HCT116 (cell line): ENCODE measurements around the gene RNF39. TPM values are rescaled to one million over a fixed set of nuclear protein-coding genes. Genes with fewer than 3 reads are reported as not detected.
A peak's percentile ranks its signal among the peaks of the same experiment; 100 is the strongest.
"Not testable (repeated sequence)": the region's sequence is repeated elsewhere in the genome, so short reads cannot be mapped to it uniquely, and the experiment has no call there.

ENCODE experiments used
- ATAC-seq: fragments of 200-7000 bp; cut with Tn5 transposase; 2 replicates; pipeline ENCODE4 v1.9.1; 2020; ENCODE audit warnings: mild to moderate bottlenecking, moderate library complexity
- BruUV-seq: library from RNA; stranded (reverse); fragments of 400-500 nt; replicated peaks from 2 replicates; lab custom pipeline; 2021; lab: Mats Ljungman, UMichigan
- CTCF ChIA-PET: fragments of 300-600 bp; sonication (Branson Sonifier 250); formaldehyde crosslinking; loops from one replicate; lab custom pipeline; 2021; ENCODE audit warnings: antibody characterized with exemption; lab: Charles Lee
- POLR2A ChIA-PET: fragments of 300-600, 350-600 bp; sonication (Branson Sonifier 250); formaldehyde crosslinking; loops from one replicate; lab custom pipeline; 2021; ENCODE audit warnings: antibody characterized with exemption; lab: Charles Lee
- RAD21 ChIA-PET, 2 experiments: fragments of 300-600 bp; sonication (Branson Sonifier 250); formaldehyde crosslinking; loops; one replicate each; lab custom pipeline; 2023; ENCODE audit warnings: low total read pairs in 2 of 2; ENCODE audit not compliant: uncharacterized antibody in 2 of 2, unreplicated experiment in 2 of 2, low non-redundant PET in 1 of 2; lab: Charles Lee
- DNase-seq: peaks from one replicate; pipeline ENCODE4 v3.0.0-alpha.2; 2010; ENCODE audit warnings: low read depth, low spot score
- H2AFZ ChIP-seq: fragments of 200-600 bp; shearing (Covaris generic), sonication (generic); 2 replicates; pipeline ENCODE4 v1.6.1; 2017; ENCODE audit warnings: low read depth, mixed run types, mixed read lengths, antibody characterized with exemption, low read length; ENCODE audit not compliant: poor library complexity, severe bottlenecking
- H3K27ac ChIP-seq: 2 replicates; pipeline ENCODE4 v1.5.1; 2012; ENCODE audit warnings: low read depth, low read length
- H3K27me3 ChIP-seq: fragments of 200-600 bp; sonication (generic); 2 replicates; pipeline ENCODE4 v1.6.1; 2016; ENCODE audit warnings: mixed run types, low read length, mixed read lengths; ENCODE audit not compliant: insufficient read depth
- H3K36me3 ChIP-seq, 2 experiments: fragments of 200-500 bp in 1 of 2; fragments of 200-600 bp in 1 of 2; sonication (Bioruptor generic) in 1 of 2; sonication (generic) in 1 of 2; 2 replicates each; pipeline versions ENCODE4 v1.5.1 to v1.6.1; 2014 to 2016; ENCODE audit warnings: low read length in 2 of 2, inconsistent platforms in 1 of 2, mixed read lengths in 1 of 2, mixed run types in 1 of 2; ENCODE audit not compliant: insufficient read depth in 2 of 2, control insufficient read depth in 1 of 2
- H3K4me1 ChIP-seq, 2 experiments: fragments of 200-600 bp in 1 of 2; sonication (generic) in 1 of 2; 2 replicates each; pipeline versions ENCODE4 v1.5.1 to v1.6.1; 2012 to 2017; ENCODE audit warnings: low read length in 2 of 2, inconsistent platforms in 1 of 2, mild to moderate bottlenecking in 1 of 2, mixed read lengths in 1 of 2, mixed run types in 1 of 2, moderate library complexity in 1 of 2; ENCODE audit not compliant: insufficient read depth in 2 of 2, control insufficient read depth in 1 of 2
- H3K4me2 ChIP-seq: fragments of 200-600 bp; sonication (generic); 2 replicates; pipeline ENCODE4 v1.6.1; 2017; ENCODE audit warnings: mixed run types, low read length, mixed read lengths
- H3K4me3 ChIP-seq, 2 experiments: fragments of 200-600 bp in 1 of 2; sonication (generic) in 1 of 2; replicated peaks in 1 of 2; 2 replicates each; pipeline ENCODE4 v1.5.1; 2011 to 2016; ENCODE audit warnings: low read length in 2 of 2, control low read depth in 1 of 2, low read depth in 1 of 2, mild to moderate bottlenecking in 1 of 2, mixed read lengths in 1 of 2, mixed run types in 1 of 2
- H3K79me2 ChIP-seq: fragments of 200-600 bp; sonication (generic); 2 replicates; pipeline ENCODE4 v1.6.1; 2017; ENCODE audit warnings: mild to moderate bottlenecking, mixed run types, low read length, moderate library complexity, mixed read lengths; ENCODE audit not compliant: insufficient read depth
- H3K9ac ChIP-seq: fragments of 200-600 bp; sonication (generic); 2 replicates; pipeline ENCODE4 v1.6.1; 2016; ENCODE audit warnings: low read length, mixed read lengths
- H3K9me2 ChIP-seq: fragments of 200-600 bp; sonication (generic), shearing (Covaris generic); 2 replicates; pipeline ENCODE4 v1.6.1; 2017; ENCODE audit warnings: mixed run types, mild to moderate bottlenecking, moderate library complexity; ENCODE audit not compliant: insufficient read depth
- H3K9me3 ChIP-seq, 2 experiments: fragments of 200-500 bp in 1 of 2; fragments of 200-600 bp in 1 of 2; sonication (Bioruptor generic) in 1 of 2; sonication (generic) in 1 of 2; 2 replicates each; pipeline ENCODE4 v1.6.1; 2014 to 2017; ENCODE audit warnings: low read length in 2 of 2, mixed read lengths in 2 of 2, inconsistent platforms in 1 of 2, low read depth in 1 of 2, mild to moderate bottlenecking in 1 of 2, mixed run types in 1 of 2, moderate library complexity in 1 of 2; ENCODE audit not compliant: control insufficient read depth in 1 of 2, insufficient read depth in 1 of 2
- H4K20me1 ChIP-seq: fragments of 200-600 bp; sonication (generic), shearing (Covaris generic); 2 replicates; pipeline ENCODE4 v1.6.1; 2017; ENCODE audit warnings: mixed run types, mild to moderate bottlenecking, moderate library complexity; ENCODE audit not compliant: insufficient read depth
- CTCF ChIP-seq, 3 experiments: fragments of 200-600 bp in 1 of 3; sonication (generic) in 1 of 3; IDR thresholded peaks in 2 of 3; conservative IDR thresholded peaks in 1 of 3; 2 replicates each; pipeline ENCODE4 v1.5.1; 2012 to 2017; ENCODE audit warnings: low read depth in 2 of 3, low read length in 2 of 3, antibody characterized with exemption in 1 of 3, borderline replicate concordance in 1 of 3, control low read depth in 1 of 3, mild to moderate bottlenecking in 1 of 3, mixed read lengths in 1 of 3, mixed run types in 1 of 3, moderate library complexity in 1 of 3; ENCODE audit not compliant: insufficient read depth in 1 of 3
- EGR1 ChIP-seq: IDR thresholded peaks from 2 replicates; pipeline ENCODE4 v1.6.1; 2012; ENCODE audit warnings: low read depth
- ELF1 ChIP-seq: IDR thresholded peaks from 2 replicates; pipeline ENCODE4 v1.6.1; 2012; ENCODE audit warnings: low read depth, borderline replicate concordance
- EZH2phosphoT487 ChIP-seq: fragments of 200-600 bp; IDR thresholded peaks from 2 replicates; pipeline ENCODE4 v1.6.1; 2018; ENCODE audit warnings: antibody characterized with exemption, borderline replicate concordance
- RAD21 ChIP-seq: IDR thresholded peaks from 2 replicates; pipeline ENCODE4 v1.6.1; 2012; ENCODE audit warnings: low read depth, mild to moderate bottlenecking
- intact Hi-C: fragments of 100-400 bp; cut with micrococcal nuclease; formaldehyde crosslinking; loops from 2 replicates; pipeline ENCODE4 v1.10.0; 2022
- total RNA-seq: library from RNA; stranded (reverse); gene quantifications from one replicate; pipeline ENCODE4 v1.2.1, GENCODE V29; 2021; ENCODE audit not compliant: unreplicated experiment

RNF39 gene
- total RNA-seq, 1 experiment from 2014 or later, result 0.22 TPM

GRCh38 chr6:30037182-30037788 lies 38.3 kb downstream of the RNF39 start:
- H3K27ac ChIP-seq, result no peak overlapping the region
- ChIA-PET CTCF (interaction anchor here (1.8 kb wide), 1 partner anchor 189 kb away, joined by 10 read pairs; no protein-coding TSS in a partner anchor), POLR2A (no interaction called here), RAD21 (no interaction called here)
- TF ChIP-seq RAD21 (peak; percentile 36), CTCF (IDR thresholded peaks at IDR 0.05 in 2 of 3, conservative IDR thresholded peaks at IDR 0.05 in 1 of 3; ENCODE audit: borderline replicate concordance in 1 of 3, insufficient read depth in 1 of 3, low read depth in 2 of 3, low read length in 2 of 3) (peak; percentile 40 to 71 (median 63); a peak in 5 of 6 replicates), EGR1 (no peak)
- no peaks in the 10 kb centered on the region for H3K36me3 ChIP-seq
- H3K9me3 ChIP-seq, result no peaks in the 10 kb centered on the region
- H2AFZ ChIP-seq, result no peak overlapping the region
- no TSS peak for BruUV-seq
- no peak overlapping the region for H3K4me3 ChIP-seq
- H4K20me1 ChIP-seq, result no peaks in the 10 kb centered on the region
- no peaks in the 10 kb centered on the region for H3K4me1 ChIP-seq
- ATAC-seq (peak; percentile 93), DNase-seq (no peak)
- H3K9ac ChIP-seq, result no peak overlapping the region
- no peaks in the 10 kb centered on the region for H3K79me2 ChIP-seq
- no peak overlapping the region for H3K4me2 ChIP-seq
- H3K27me3 ChIP-seq, result no peaks in the 10 kb centered on the region
- intact Hi-C loops, result loop anchor here (10.0 kb wide), 1 partner anchor 138 kb away; no protein-coding TSS in a partner anchor
- no peaks in the 10 kb centered on the region for H3K9me2 ChIP-seq

GRCh38 chr6:30035784-30036183 lies 39.8 kb downstream of the RNF39 start:
- H3K9me2 ChIP-seq, result no peaks in the 10 kb centered on the region
- H3K9me3 ChIP-seq, result no peaks in the 10 kb centered on the region
- no peak overlapping the region for H3K4me2 ChIP-seq
- RAD21 ChIA-PET, result no interaction called here
- no peaks in the 10 kb centered on the region for H3K27me3 ChIP-seq
- ATAC-seq (no peak), DNase-seq (no peak)
- POLR2A ChIA-PET, result no interaction called here
- BruUV-seq, result no TSS peak
- no peak overlapping the region for H3K27ac ChIP-seq
- H3K36me3 ChIP-seq, result no peaks in the 10 kb centered on the region
- no peaks in the 10 kb centered on the region for H3K4me1 ChIP-seq
- H3K79me2 ChIP-seq, result no peaks in the 10 kb centered on the region
- no peaks in the 10 kb centered on the region for H4K20me1 ChIP-seq
- no peak overlapping the region for H3K4me3 ChIP-seq
- no peak overlapping the region for H2AFZ ChIP-seq
- TF ChIP-seq EZH2phosphoT487, result no peak
- no peak for TF ChIP-seq ELF1
- TF ChIP-seq, all 23 proteins: peak for 0
- intact Hi-C loops, result loop anchor here (10.0 kb wide), 1 partner anchor 139 kb away; no protein-coding TSS in a partner anchor
- H3K9ac ChIP-seq, result no peak overlapping the region
- CTCF ChIA-PET, result no interaction called here

- H3K4me1 ChIP-seq, H3K27ac ChIP-seq, ATAC-seq, H3K9me3 ChIP-seq, H4K20me1 ChIP-seq, BruUV-seq, H3K36me3 ChIP-seq, H3K9me2 ChIP-seq, H2AFZ ChIP-seq, RAD21 ChIA-PET, DNase-seq, H3K9ac ChIP-seq, H3K4me3 ChIP-seq, H3K79me2 ChIP-seq, H3K27me3 ChIP-seq, POLR2A ChIA-PET, H3K4me2 ChIP-seq: not testable (repeated sequence)
- CTCF ChIA-PET, result interaction anchor here (1.6 kb wide), 1 partner anchor 70 kb away, joined by 3 read pairs; no protein-coding TSS in a partner anchor
- intact Hi-C loops, result loop anchor here (10.0 kb wide), 1 partner anchor 141 kb away; no protein-coding TSS in a partner anchor
Observed at GRCh38 chr6:30033440-30033839, 42.1 kb downstream of the RNF39 start.
